Hepatic stellate cell (primary cell): ENCODE data around the gene PDLIM1.

ENCODE experiments used
- DNase-seq: peaks from one replicate; pipeline ENCODE4 v3.0.0; 2011; ENCODE audit warnings: low spot score

The PDLIM1 gene

DNA sequence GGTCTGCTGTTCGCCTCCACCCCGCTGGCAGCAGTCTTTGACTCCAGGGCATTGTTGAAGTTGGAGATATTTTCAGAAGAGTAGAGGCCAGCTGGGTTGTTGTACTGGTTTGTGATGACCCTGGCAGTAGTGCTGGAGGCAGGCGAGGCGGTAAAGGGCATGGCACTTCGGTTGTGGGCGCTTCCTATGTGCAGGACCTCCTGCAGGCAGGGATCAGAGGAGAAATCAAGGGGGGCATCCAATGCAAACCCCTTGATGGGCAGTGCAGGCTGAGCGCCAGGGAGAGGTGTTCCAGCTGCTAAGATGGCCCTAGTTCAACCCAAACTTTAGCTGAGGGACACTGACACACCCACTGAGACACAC is 27.0 kb downstream of the PDLIM1 start:
- no peak for DNase-seq

DNA sequence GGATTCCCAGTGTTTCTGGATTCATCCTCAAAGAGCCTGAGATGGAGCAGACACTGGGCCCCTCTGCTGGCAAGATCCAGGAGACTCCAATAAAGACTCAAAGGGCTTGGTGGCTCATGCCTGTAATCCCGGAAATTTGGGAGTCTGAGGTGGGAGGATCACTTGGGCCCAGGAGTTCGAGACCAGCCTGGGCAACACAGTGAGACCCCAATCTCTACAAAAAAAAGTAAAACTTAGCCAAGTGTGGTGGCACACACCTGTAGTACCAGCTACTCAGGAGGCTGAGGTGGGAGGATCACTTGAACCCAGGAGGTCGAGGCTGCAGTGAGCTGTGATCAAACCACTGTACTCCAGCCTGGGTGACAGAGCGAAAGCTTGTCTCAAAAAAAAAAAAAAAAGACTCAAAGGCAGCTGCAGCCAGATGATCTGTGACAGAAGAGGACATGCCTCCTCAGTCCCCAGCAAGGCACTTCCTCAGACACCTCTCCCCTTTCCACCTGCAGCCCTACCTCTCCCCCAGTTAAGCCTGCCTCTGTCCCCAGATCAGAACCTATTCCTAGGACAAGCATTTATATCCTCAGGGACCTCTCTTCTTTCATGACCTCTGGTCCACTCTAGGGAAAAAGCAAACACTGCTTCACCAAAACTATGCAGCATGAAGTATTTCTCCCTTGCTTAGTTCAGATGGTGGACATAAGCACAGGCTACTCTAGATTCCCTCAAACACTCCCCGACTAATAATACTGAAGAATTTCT is 27.9 kb downstream of the PDLIM1 start:
- no peak for DNase-seq

DNA sequence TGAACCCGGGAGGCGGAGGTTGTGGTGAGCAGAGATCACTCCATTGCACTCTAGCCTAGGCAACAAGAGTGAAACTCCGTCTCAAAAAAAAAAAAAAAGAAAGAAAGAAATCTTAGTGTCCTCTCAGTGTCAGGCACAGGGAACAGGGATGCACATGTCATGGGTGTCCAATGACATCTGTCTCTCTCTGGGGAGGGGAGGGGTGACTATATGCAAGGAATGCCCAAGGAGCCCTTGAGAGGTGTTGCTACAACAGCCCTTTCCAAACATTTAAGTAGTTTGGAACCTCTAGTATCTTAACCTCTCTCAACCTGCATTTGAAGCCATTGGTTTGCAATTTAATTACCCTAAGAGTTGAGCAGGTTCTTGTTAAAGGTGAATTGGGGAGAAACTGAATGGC is 28.9 kb downstream of the PDLIM1 start:
- no peak for DNase-seq

DNA sequence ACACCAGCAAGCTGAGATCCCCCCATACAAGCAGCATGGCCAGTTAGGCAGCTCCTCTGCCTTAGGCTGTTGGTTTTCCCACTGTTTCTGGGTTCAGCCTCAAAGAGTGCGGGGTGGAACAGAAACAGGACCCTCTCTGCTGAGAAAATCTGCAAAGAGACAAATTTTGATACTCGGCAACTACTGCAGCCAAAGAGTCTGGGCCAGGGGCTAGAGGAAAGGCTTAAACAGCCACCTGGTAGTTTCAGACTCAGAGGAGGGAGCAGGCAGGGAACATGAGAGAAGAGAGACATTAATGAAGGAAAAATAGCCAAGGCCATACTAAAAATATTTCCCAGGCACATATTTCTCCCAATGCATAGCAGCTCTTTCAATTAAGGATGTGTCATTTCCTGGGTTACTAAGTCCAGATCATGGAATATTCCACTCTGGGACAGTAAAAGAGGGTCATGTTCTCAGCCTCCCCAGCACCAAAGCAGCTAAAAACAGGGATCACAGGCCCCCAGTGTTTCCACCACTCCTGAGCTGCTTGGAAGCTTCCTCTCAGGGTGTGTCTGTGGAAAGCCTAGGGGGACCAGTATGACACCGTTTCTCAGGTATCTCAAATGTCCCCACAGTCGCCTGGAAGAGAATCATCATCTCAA is 29.8 kb downstream of the PDLIM1 start:
- DNase-seq: peak; percentile 54

DNA sequence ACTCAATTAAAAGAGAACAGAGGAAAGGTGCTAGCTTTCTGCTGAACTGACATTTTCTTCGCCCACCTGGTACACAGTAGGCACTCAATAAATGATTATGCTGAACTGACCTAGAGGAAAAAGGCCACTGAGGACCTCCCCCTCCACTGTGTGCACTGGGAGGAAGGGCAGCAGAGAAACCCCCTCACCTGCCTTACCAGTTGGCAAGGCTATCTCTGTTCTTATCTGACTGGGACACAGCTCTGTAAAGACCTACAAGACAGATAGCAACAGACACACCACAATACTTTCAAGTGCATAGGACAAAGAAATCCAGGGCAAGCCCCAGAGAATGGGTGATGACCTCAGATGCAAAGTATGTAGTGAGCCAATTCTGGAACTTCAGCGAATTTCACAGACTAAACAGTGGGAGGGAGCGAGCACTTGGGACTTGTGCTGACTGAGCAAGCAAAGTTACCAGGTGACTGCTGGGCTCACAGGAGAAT is 30.4 kb downstream of the PDLIM1 start:
- peak; percentile 78 for DNase-seq

DNA sequence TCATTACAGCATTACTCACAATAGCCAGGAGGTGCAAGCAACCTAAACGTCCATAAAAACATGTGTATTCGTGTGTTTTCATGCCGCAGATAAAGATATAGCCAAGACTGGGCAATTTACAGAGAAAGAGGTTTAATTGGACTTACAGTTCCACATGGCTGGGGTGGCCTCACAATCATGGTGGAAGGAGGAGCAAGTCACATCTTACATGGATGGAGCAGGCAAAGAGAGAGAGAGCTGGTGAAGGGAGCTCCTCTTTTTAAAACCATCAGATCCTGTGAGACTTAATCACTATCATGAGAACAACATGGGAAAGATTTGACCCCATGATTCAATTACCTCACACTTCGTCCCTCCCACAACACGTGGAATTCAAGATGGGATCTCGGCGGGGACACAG is 33.0 kb downstream of the PDLIM1 start:
- DNase-seq: no peak

DNA sequence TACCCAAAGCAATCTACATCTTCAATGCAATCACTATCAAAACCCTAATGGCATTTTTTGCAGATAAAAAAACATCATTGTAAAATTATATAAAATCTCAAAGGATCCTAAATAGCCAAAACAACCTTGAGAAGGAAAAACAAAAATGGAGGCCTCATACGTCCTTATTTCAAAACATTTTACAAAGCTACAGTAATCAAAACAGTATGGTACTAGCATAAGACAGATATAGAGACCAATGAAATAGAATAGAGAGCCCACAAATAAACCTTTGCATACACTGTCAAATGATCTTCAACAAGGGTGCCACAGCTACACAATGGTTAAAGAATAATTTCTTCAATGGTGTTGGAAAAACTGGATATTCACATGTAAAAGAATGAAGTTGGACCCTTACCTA is 34.5 kb downstream of the PDLIM1 start:
- no peak for DNase-seq

DNA sequence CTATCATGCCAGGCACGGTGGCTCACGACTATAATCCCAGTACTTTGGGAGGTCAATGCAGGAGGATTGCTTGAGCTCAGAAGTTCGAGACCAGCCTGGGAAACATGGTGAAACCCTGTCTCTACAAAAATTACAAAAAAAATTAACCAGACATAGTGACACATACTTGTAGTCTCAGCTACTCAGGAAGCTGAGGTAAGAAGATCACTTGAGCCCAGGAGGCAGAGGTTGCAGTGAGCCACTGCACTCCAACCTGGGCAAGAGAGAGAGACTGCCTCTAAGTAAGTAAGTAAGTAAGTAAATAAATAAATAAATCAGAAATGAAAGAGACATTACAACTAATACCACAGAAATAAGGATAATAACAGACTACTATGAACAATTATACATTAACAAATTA is 36.2 kb downstream of the PDLIM1 start:
- no peak for DNase-seq

DNA sequence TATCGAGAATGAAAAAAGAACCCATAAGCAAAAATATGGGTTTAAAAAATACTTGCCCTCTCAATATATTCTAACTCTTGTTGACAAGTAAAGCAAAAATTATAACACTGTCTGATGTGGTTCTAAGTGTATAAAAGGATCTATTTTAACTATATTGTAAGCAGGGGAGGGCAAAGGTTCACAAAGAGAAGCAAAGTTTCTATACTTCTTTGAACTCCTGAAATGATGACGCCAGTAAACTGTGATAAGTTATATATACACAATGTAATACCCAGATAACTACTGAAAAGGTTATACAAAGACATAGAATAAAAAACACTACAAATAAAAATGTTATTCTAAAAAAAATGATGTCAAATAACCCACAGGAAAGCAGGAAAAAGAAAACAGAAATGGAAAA is 37.1 kb downstream of the PDLIM1 start:
- DNase-seq: no peak

DNA sequence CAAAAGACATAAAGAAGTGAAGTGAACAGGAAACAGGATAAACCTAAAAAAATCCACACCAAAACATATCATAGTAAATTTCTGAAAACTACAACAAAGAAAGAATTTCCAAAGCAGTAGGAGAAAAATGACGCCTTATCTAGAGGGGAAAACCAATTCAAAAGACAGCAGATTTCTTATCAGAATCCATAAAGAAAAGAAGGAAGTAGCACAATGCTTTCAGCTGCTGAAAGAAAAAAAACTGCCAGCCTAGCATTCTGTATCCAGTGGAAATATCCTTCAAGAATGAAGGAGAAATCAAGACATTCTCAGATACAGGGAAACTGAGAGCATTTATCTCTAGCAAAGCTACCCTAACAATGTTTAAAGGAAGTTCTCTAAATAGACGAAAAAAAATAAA is 37.8 kb downstream of the PDLIM1 start:
- DNase-seq: no peak

DNA sequence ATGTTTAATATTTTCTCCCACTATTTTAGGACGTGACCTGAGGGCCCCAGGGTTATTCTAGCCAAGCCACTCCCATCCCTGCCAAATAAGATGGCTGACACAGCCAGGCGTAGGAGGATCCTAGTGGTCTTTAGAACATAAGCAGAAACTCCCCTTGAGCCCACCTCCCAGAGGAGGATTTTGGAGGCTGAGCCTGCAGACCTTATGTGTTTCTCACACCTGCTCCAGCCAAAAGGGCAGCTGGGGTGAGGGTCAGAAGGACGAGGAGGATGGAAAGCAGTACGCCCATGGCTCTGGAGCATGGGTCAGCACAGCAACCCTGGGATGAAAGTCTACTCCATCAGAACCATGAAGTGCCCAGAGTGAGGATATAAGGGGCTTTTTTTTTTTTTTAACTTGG is 39.9 kb downstream of the PDLIM1 start:
- DNase-seq: no peak

DNA sequence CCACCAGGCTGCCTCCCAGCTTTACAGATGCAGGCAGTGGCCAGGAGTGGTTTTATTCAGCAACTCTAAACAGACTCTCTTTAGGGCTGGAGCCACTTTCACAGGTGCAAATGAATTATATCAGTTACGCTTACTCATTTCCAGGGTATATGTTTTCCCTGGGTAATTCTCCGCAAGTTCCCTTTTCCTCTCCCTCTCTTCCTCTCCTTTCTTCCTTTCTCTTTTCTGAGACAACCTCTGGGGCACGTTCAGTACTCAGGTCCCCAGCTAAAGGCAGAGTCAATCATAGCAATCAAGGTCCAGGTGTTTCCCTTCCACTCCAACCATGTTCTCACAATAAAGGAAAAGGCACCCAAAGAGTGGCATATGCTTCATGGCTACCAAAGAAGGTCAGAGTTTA is 41.3 kb downstream of the PDLIM1 start:
- no peak for DNase-seq

DNA sequence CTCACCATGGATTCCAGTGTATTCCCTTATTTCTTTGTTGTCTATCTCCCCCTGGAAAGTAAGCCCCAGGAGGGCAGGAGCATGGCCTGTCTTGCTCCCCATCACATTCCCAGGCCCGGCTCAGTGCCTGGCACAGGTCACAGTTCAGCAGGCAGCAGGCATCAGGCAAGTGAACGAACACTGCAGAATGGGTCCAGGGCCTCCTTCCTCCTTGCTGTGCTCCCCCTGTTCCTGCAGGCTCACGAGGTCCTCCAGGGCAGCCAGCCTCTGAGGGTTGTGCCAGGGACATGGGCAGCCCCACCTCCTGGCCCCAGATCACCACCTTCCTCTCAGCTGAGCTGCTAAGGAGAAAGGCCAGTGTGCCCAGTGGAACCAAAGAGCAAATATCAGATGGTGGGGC is 41.8 kb downstream of the PDLIM1 start:
- no peak for DNase-seq

DNA sequence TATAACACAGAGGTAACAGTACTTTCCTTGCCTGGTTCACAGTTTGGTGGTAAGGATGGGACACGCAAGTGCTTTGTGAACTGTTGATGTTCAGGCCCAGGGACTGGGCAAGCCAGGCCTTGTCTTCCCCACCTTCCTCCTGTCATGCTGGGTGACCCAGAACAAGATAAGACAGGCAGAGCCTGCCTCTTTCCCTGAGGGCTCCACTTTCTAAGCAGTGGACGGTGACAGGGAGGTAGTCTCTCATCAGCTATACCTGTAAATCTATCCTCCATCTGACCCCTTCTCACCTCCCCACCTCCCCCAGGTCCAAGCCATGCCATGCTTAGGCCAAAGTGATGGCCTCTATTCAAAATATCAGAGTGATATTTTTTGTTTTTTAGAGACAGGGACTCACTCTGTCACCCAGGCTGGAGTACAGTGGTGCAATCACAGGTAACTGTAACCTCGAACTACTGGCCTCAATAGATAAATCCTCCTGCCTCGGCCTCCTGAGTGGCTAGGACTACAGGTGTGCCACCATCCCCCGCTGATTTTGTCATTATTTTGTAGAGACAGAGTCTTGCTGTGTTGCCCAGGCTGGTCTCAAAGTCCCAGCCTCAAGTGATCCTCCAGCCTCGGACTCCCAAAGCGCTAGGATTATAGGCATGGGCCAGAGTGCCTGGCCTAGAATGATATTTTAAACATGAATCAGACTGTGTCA is 42.8 kb downstream of the PDLIM1 start:
- no peak for DNase-seq

DNA sequence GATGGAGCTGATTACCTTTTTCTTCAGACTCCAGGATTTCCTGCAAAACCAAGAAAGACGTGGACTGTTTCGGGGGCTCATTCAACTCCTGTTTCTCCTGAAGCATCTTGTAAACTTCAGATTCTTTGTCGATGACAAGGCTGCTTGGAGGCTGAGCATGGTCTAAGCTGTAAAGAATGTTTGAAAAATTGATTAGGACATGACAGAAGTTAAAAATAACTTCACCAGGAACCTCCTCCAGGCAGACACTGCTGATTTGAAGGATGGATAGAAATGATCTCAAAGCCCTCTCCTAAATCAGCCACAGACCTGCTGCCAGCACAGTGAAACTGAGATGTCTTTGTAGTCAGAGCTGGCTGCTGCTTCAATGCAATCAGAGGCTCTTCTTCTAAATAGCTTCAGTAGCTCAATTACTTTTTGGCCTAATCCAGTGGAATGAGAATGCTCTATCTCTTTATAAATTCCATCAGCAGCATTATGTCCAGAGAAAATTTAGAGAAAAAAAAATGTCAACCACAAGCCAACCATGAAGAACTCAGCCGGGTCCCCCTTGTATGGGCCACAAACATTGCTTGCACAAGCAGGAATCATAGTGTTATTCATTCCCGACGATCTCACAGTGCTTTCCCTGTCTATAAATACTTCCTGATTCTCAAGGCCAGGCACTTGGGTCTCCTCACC is 43.5 kb downstream of the PDLIM1 start:
- DNase-seq: peak; percentile 72

DNA sequence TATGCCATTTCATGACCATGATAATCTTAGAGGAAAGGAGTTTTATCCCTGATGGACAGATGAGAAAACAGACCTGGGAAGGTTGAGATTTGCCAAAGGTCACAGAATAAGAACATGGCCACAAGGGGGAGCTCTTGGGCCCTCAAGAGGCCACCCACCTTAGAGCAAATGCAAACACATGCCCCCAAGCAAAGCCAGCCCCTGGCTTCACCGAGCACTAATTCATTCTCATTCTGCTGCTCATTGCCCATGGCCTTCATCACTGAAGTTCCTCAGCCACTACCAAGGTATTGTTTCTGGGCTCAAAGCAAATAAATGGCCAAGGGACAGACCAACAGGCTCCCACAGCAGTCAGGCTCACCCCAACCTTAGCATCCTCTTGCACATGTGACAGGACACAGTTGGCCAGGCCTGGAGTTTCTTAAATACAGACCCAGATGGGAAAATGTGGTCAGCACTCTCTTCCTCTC is 44.2 kb downstream of the PDLIM1 start:
- peak; percentile 47 for DNase-seq

DNA sequence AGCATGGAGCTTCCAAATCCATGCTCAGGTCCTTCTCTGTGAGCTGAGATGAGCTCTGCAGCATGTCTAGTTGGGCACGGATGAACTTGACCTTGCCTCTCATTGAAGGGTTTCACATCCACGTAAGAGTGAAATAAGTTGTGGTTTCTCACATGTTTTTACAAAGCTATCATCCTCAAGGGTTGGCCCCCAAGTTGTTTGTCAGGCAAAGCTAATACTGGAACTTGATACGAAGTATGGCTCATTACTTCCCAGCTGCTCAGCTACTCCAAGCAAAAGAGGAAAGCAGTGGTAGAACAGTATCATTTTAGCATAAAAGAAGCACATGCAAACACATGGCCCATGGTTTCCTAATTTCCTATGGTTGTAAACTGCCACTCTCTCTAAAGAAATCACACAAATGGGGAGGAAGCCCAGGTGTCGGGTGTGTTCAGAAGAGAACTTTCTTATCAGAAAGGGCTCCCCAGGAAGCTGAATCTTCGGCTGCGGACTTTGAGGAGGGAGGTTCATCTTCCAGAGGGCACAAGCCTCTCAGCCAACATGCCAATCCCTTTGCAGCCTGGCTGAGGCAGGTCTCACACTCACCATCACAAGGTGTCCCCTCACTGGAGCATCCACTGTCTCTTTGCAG is 45.3 kb downstream of the PDLIM1 start:
- no peak for DNase-seq

DNA sequence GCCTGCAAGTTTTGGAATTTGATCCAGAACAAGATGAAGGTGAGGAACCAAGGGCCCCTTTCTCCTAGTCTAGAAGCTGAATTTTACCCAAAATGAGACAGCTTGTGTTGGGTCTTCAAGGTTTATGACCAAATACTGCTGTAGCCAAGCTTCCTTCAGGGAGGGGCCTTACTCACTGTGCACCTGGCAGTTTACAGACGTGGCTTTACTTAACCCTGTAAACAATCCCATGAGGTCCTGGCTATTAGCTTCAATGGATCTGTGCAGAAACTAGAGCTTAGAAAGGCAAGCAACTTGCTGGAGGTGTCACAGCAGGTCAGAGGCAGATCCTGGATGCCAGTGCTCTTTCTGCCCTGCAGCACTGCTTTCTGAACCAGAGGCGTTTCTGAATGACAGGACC is 46.7 kb downstream of the PDLIM1 start:
- no peak for DNase-seq

DNA sequence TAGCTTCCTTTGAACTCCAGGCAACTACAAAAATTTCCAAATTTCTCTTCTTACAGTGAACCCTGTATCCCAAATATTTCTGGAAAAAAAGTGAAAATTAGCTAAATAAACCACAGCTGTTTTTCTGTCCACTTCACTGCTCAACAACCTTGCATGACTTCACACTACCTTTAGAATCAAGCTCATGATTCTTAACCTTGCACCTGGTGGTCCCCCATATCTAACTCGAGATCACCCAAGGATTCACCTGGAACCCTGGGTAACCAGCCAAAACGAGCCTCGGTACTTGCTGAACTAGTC is 47.5 kb downstream of the PDLIM1 start:
- no peak for DNase-seq

DNA sequence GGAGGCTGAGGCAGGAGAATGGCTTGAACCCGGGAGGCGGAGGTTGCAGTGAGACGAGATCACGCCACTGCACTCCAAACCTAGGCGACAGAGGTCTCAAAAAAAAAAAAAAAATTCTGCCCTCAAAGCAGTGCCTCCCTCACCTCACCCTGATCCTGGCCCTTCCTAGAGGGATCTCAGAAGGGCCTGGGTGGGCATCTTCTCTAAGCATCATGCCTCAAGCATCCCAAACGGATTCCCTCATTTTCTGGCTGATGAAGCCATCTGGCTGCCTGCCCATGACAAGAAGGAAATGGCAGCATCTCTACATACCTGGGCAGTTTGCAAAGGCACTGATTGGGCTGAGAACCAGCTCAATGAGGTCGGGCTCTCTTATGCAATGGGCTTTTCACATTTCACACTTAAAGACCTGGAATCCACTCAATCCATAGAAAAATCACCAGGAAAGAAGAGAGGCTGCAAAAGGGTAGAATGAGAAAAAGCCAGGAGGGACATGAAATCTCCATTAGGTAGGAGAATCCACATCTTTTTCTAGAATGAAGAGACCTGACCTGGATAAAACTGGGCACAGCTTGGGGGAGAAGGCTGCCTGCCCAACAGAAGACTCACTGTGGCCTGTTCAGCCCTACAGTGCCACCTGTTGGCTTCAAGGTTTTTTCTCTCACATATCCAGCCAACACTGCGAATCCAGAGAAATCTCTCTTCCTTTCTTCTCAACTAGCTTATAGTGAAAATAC is 48.1 kb downstream of the PDLIM1 start:
- DNase-seq: peak; percentile 47

DNA sequence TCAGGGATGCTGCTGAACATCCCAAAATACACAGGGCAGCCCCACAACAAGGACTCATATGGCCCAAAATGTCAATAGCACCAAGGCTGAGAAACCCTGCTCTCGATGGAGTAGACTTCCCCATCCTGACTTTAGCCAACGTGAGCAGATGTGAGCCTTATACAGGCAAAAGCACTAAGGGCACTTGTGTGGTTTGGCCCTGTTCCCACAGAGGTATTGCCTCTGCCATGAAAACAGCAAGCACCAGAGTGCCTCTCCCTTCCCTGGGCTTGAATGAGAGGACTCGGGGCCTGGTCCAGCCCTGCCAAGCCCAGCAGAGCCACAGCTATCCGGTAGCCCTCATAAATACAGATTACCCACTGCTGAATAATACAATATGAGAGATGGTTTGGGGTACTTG is 49.3 kb downstream of the PDLIM1 start:
- no peak for DNase-seq

DNA sequence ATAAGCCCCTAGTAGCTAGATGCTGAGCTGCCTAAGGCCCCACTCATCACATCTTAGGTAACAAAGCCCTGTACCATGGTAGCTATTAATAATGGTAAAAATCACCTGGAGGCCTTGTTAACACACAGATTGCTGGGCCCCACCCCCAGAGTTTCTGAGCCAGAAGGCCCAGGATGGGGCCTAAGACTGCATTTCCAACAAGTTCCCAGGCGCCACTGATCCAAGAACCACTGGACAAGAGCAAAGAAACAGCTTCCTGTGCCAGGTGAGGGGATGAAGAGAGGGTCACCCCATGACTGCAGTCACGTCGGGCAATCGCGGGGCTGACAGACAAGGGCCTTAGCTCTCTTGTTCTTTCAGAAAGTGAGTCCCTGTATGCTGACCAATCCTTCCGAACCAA is 50.0 kb downstream of the PDLIM1 start:
- DNase-seq: no peak
